ENCODE measurements around the gene WBP1L.
"Not testable (repeated sequence)": the region's sequence is repeated elsewhere in the genome, so short reads cannot be mapped to it uniquely, and the experiment has no call there.

The WBP1L gene

DNA sequence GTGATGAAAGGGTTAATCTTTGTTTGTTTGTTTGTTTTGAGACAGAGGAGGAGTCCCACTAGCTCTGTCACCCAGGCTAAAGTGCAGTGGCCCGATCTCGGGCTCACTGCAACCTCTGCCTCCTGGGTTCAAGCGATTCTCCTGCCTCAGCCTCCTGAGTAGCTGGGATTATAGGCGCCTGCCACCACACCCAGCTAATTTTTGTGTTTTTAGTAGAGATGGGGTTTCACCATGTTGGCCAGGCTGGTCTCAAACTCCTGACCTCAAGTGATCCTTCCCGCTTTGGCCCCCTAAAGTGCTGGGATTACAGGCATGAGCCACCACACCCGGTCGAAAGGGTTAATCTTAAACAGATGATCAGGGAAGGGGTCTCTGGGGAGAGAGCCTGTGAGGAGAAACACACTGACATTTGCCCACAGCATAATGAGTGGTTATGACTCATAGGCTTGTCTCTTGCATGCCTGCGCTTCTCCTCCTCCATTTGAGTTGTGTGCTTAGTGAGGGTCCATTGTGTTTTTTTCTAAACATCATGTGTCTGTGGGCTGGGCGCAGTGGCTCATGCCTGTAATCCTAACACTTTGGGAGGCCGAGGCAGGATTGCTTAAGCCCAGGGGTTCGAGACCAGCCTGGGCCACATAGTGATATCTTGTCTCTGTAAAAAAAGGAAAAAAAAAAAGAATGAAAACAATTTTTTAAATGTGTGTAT, 112.1 kb downstream of the WBP1L start:
- H3K4me3 ChIP-seq, result not testable (repeated sequence)
- peak overlapping the region in 13 of 21 experiments; percentile 23 to 70 (median 42) for H3K27ac ChIP-seq

DNA sequence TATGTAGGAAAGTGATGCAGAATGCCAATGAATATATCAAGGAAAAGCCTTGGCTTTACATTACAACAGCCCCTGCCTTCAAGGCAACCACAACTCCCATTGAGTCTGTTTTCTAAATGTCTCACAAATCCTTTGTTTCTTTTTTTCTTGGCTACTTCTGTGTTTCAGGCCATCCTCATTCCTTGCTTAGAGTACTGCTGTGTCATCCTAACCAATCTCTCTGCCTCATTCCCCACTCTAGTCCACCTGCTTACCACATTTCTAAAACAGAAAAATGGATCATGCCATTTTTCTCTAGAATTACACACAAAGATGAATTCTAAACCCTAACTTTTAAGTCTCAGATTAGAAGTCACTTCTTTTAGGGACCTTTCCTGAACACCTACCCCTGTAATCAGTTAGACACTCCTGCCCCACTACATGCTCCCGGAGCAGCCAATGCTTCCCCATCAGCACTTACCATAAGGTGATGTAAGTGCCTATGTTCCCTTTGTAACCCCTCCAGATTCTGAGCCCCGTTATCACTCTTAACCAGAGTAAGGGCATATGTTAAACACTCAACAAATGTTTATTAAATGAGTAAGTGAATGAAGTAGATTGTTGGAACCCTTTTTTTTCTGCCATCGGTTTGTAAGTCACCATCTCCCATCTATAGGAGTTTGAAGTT, 113.1 kb downstream of the WBP1L start:
- Histone ChIP-seq H3K27ac (no peak overlapping the region), H3K4me3 (no peak overlapping the region)

DNA sequence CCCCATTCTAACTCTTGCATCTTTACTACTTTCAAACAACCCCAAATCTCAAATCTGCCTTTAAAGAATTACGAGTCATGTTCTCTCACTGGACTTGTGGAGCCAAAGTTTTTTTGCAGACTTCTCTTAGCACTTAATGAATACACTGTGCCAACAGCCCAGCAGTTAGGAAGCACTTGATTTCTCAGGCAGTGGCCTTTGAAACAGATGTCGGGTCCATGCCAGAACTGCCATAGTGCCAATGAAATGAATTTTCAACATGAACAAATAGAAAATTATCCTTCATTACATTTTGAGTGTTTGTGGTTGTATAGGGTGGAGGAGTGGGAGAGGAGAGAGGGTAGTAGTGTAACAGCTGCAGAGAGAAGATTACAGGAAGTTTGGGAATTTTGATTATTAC, 116.2 kb downstream of the WBP1L start:
- H3K27ac ChIP-seq, result no peak overlapping the region

DNA sequence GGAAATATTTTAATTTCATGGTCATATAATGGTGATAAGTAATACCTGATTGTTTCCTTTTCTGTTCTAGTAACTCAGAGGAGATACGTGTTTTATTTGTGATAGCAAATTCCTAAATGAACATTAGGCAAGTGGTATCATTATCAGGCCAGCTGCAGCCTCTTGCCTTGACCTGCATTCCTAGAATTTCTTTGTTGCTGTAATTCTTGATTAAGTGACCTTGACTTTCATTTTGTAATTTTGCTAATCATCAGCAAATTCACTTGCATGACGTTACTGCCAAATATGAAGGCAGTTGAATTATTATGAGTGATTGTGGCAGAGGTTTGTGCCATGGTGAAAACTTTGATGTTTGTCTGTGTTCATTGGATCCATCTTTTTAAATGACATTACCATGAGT, 119.9 kb downstream of the WBP1L start:
- H3K27ac ChIP-seq, result no peak overlapping the region
- H3K4me3 ChIP-seq, result no peak overlapping the region

More for the DNA sequence above, 116.2 kb downstream of the WBP1L start:
- no peak overlapping the region for H3K4me3 ChIP-seq

DNA sequence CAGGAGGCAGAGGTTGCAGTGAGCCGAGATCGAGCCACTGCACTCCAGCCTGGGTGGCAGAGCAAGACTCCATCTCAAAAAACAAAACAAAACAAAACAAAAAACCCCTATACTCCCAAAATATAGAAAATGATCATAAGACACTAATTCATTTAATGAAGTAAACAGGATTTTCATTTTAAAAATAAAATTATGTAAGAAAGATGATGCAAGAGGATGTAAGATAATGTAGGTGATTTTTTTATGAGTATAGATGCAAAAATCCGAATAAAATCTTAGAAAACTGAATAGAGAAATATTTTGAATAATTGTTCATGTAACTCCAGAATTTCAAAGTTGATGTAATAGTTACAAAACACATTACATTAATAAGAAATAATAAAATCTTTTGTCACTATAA, 121.9 kb downstream of the WBP1L start:
- Histone ChIP-seq H3K4me3 (no peak overlapping the region), H3K27ac (no peak overlapping the region)
